Calu3 (cell line): ENCODE measurements around the gene NECTIN1. TPM values are rescaled to one million over a fixed set of nuclear protein-coding genes. Genes with fewer than 3 reads are reported as not detected.

Source experiments
- BruUV-seq: library from RNA; stranded (reverse); fragments of 400-500 nt; replicated peaks from 2 replicates; lab custom pipeline; 2021; lab: Mats Ljungman, UMichigan
- CTCF ChIA-PET: fragments of 300-600 bp; sonication (Branson Sonifier 250); formaldehyde crosslinking; loops from one replicate; lab custom pipeline; 2022; ENCODE audit warnings: antibody characterized with exemption; lab: Charles Lee
- DNase-seq: peaks from one replicate; pipeline ENCODE4 v3.0.0; 2022
- H3K27ac Mint-ChIP-seq: one replicate; pipeline ENCODE4 v1.8.0; 2022; ENCODE audit warnings: mixed read lengths; ENCODE audit not compliant: unreplicated experiment
- H3K27me3 Mint-ChIP-seq: one replicate; pipeline ENCODE4 v1.8.0; 2022; ENCODE audit warnings: mixed read lengths; ENCODE audit not compliant: unreplicated experiment
- H3K36me3 Mint-ChIP-seq: one replicate; pipeline ENCODE4 v1.8.0; 2022; ENCODE audit warnings: mild to moderate bottlenecking, moderate library complexity, mixed read lengths; ENCODE audit not compliant: insufficient read depth, unreplicated experiment
- H3K4me1 Mint-ChIP-seq: one replicate; pipeline ENCODE4 v1.8.0; 2022; ENCODE audit warnings: mild to moderate bottlenecking, low read depth, mixed read lengths; ENCODE audit not compliant: unreplicated experiment
- H3K4me3 Mint-ChIP-seq: one replicate; pipeline ENCODE4 v1.8.0; 2022; ENCODE audit warnings: mild to moderate bottlenecking, low read depth, moderate library complexity, mixed read lengths; ENCODE audit not compliant: unreplicated experiment
- H3K9me3 Mint-ChIP-seq: one replicate; pipeline ENCODE4 v1.8.0; 2022; ENCODE audit warnings: low read depth, mixed read lengths; ENCODE audit not compliant: unreplicated experiment
- intact Hi-C: fragments of 100-400 bp; cut with micrococcal nuclease; formaldehyde crosslinking; loops from one replicate; pipeline ENCODE4 v1.10.0; 2022; ENCODE audit not compliant: unreplicated experiment
- total RNA-seq: library from RNA; stranded (reverse); gene quantifications from 2 replicates; pipeline ENCODE4 v1.2.3, GENCODE V29; 2022
- TF ChIP-seq, protein P1 (sequence below): fragments of 200-600 bp; IDR thresholded peaks from one replicate; pipeline ENCODE4 v1.8.0; 2022; ENCODE audit warnings: antibody characterized with exemption; ENCODE audit not compliant: unreplicated experiment

The NECTIN1 gene
- total RNA-seq, 1 experiment from 2014 or later: 22.1 TPM

DNA sequence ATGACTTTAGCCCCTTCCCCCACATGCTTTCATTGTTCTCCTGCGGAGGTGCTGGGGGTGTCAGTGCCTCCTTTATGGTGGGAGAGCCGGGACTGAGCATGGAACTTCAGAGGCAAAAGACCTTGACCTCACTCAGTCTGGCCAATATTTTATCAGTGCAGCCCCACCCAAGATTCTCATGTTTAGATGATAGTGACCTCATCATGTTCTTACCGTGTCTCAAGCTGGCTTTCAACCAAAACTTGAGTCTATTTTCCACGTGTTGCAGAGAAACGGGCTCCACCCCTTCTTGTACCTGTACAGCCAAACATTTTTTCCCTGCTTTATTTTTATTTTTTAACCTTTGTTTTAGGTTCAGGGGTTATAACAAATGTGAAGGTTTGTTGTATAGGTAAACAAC is 47.7 kb upstream of the NECTIN1 start:
- Mint-ChIP-seq H3K4me3 (no peak overlapping the region), H3K36me3 (no peaks in the 10 kb centered on the region), H3K27me3 (peaks cover 78% of the 10 kb centered on the region), H3K4me1 (no peaks in the 10 kb centered on the region), H3K9me3 (no peaks in the 10 kb centered on the region), H3K27ac (no peak overlapping the region)
- DNase-seq: no peak
- TF ChIP-seq, protein P1, sequence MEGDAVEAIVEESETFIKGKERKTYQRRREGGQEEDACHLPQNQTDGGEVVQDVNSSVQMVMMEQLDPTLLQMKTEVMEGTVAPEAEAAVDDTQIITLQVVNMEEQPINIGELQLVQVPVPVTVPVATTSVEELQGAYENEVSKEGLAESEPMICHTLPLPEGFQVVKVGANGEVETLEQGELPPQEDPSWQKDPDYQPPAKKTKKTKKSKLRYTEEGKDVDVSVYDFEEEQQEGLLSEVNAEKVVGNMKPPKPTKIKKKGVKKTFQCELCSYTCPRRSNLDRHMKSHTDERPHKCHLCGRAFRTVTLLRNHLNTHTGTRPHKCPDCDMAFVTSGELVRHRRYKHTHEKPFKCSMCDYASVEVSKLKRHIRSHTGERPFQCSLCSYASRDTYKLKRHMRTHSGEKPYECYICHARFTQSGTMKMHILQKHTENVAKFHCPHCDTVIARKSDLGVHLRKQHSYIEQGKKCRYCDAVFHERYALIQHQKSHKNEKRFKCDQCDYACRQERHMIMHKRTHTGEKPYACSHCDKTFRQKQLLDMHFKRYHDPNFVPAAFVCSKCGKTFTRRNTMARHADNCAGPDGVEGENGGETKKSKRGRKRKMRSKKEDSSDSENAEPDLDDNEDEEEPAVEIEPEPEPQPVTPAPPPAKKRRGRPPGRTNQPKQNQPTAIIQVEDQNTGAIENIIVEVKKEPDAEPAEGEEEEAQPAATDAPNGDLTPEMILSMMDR: no peak
- CTCF ChIA-PET: no interaction called here
- BruUV-seq: no TSS peak
- intact Hi-C loops: no loop called here

DNA sequence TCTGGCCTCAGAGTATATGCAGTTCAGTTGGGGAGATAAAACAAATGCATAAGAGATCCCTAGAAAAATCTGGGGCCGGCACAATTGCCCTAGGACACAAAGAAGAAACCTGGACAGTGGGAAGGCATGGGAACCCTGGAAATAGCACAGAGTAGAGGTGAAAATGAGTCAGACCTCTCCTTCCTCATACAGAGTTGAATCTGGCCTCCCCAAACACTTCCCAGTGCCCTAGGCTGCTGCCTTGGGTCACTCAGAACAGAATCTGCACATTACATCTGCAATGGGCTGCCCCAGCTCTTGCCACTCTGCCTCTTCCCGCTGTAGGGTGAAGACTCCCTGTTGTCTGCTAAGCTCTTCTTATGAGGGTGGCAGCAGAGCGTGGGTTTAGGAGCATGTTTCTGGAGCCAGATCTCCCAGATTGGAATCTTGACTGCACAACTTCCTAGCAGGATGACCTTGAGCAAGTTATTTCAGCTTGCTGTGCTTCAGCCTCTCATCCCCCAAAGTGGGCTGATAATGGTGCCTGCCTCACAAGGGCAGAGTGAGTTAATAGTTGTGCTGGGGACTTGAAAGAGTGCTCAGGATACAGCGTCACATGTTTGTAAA is 47.1 kb upstream of the NECTIN1 start:
- CTCF ChIA-PET: interaction anchor here (0.5 kb wide), 1 partner anchor 1755 kb away, joined by 3 read pairs; no protein-coding TSS in a partner anchor
- BruUV-seq: no TSS peak
- Mint-ChIP-seq H3K9me3 (no peaks in the 10 kb centered on the region), H3K4me1 (no peaks in the 10 kb centered on the region), H3K36me3 (no peaks in the 10 kb centered on the region), H3K27ac (no peak overlapping the region), H3K27me3 (peaks cover 74% of the 10 kb centered on the region), H3K4me3 (no peak overlapping the region)
- intact Hi-C loops: no loop called here
- no peak for DNase-seq
- TF ChIP-seq, protein P1: no peak

DNA sequence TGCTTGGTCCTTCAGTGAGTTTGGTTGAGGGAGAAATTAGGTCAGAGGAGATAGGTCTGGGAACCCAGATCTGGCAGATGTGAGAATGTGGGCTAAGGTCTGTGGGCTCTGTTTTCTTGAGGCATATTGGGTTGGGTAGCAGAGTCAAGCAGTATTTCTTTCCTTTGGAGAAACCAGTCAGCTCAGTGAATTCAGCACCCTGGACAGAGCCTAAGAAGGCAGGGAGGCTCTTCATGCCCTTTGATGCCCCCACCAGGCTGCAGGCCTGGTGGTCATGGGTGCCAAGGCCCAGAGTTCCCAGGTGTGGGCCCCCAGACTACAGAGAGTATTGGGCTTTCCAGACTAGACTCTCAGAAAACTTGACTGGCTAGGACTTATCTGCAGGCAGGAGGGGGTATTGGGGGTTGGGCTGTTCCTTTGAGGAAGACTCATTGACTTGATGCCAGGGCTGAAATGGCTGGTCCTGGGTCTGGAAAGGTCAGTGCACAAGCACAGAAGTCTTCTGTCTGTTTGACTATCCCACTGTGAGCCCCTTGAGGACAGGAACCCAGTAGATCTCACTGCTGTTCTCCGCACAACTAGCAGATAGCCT is 45.3 kb upstream of the NECTIN1 start:
- Mint-ChIP-seq H3K4me3 (no peak overlapping the region), H3K9me3 (no peaks in the 10 kb centered on the region), H3K4me1 (no peaks in the 10 kb centered on the region), H3K27ac (no peak overlapping the region), H3K27me3 (peaks cover 61% of the 10 kb centered on the region), H3K36me3 (no peaks in the 10 kb centered on the region)
- TF ChIP-seq, protein P1: no peak
- intact Hi-C loops: no loop called here
- CTCF ChIA-PET: no interaction called here
- peak; percentile 7 for DNase-seq
- BruUV-seq: no TSS peak

DNA sequence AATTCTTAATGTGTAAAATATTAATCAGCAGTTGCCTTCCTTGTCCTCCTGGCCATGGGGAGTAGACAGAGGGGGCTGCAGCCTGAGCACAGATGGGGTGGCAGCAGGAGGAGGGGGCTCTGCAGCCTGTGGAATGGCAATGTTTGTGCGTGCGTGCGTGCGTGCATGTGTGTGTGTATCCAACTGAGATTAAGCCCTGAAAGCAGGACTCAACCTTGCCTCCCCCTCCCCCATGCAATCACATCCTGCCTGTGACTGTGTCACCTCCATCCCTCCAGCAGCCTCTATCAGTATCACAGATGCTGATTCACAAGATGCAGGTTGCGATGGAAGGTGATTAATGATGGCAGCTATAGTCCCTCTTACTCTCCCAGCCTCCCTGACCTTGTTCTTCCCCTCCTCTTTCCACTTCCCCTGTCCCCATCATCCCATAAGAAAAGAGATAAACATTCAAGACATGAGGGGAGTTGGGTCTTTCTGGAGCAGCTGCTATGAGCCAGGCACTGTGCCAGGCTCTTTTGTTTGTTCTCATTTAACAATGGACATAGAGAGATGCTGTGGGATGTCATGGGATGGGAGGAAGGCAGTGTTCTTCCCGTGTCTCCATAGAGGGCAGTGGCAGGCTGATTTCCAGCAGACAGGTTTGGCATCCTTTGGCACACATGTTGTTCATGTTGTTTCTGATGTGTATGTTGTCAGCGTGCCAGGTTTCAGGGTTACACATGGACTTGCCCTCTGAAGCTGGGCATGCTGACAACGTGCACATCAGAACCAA is 43.8 kb upstream of the NECTIN1 start:
- intact Hi-C loops: no loop called here
- CTCF ChIA-PET: no interaction called here
- no peaks in the 10 kb centered on the region for H3K4me1 Mint-ChIP-seq
- H3K9me3 Mint-ChIP-seq: no peaks in the 10 kb centered on the region
- H3K36me3 Mint-ChIP-seq: no peaks in the 10 kb centered on the region
- H3K27ac Mint-ChIP-seq: no peak overlapping the region
- TF ChIP-seq, protein P1: no peak
- DNase-seq: no peak
- no TSS peak for BruUV-seq
- H3K27me3 Mint-ChIP-seq: peaks cover 52% of the 10 kb centered on the region
- no peak overlapping the region for H3K4me3 Mint-ChIP-seq
